Measurements from ENCODE around the gene FSD1L.

The FSD1L gene

DNA sequence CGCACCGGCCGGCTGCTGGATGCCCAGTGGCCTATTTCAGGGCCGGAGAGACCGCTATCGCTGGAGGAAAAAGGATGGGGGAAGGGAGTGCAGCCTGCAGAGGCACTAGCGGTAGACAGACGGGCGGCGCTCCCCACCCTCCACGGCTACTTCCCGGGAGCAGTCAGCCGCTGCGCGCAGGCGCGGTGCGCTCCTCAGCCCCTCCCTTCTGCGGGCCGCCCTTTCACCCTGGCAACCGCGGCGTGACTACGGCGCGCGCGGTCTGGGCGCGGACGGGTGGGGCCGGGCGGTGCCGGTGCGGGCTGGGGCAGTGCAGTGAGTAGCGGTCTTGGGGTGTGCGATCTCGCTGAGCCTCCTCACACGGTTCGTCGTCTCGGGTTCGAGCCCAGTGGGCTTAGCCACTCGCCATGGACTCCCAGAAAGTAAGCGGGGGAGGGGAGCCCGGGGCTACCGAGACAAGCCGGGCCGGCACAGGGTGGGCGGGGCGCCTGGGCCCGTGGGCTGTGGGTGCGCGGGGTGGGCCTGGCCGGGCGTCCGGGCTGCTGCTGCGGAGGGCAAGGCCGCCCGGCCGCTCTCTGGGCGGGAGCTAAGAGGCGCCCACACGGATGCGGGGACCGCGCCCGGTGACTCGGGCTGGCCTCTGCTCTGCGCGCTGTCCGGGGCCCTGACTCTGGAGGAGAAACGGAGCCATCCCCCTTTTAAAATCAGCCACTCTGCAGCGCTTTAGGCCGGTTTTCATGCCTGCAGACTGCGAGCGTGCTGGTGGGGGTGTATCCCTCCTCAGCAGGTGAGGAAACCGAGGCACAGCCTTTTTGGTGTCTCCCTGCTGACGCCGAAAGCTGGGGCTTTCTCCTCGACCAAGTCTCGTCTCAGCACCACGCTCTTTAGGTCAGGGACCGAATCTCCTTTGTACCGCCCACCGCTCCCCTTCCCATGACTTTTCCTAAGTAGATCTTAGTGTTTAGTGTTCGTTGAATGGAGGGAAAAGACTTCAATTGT lies at the start of gene FSD1L:
Gene FSD1L (plus strand): TSS at position 221 of the 999 bp plus-strand sequence. CDS start 187 bp downstream, at position 408.
- peak; percentile 48 for DNase-seq

- no peak for DNase-seq
These were observed 48.7 kb upstream of the FSD1L start for GRCh38 chr9:105399117-105399516.

GRCh38 chr9:105401651-105402050 lies 46.2 kb upstream of the FSD1L start:
- DNase-seq = no peak

DNA sequence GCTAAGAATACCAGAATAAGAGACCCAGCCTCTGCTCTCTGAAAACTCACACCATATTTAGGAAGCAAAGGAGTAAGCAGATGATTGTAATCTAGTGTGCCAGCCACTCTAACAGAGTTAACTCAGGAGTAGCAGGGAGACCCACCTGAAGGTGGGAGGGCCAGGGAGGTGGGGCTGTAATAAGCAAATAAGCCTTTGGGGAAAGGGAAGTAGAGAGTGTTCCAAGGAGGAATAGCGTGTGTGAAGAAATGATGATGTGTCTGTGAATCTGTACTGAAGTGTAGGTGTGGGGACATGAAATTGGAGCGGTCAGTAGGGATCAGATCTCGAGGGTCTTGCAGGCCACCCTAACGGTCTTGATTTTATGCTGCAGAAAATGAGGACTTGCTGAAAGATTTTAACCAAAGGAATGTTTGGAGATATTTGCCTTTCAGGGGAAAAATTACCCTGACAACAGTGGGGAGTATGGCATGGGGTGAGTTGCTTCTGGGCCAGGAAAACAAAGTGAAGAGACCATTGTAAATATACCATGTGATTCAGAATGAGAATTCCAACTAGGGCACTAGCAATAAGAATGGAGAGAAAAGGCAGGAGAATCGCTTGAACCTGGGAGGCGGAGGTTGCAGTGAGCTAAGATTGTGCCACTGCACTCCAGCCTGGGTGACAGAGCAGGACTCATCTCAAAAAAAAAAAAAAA lies 44.1 kb upstream of the FSD1L start:
- no peak for DNase-seq

DNA sequence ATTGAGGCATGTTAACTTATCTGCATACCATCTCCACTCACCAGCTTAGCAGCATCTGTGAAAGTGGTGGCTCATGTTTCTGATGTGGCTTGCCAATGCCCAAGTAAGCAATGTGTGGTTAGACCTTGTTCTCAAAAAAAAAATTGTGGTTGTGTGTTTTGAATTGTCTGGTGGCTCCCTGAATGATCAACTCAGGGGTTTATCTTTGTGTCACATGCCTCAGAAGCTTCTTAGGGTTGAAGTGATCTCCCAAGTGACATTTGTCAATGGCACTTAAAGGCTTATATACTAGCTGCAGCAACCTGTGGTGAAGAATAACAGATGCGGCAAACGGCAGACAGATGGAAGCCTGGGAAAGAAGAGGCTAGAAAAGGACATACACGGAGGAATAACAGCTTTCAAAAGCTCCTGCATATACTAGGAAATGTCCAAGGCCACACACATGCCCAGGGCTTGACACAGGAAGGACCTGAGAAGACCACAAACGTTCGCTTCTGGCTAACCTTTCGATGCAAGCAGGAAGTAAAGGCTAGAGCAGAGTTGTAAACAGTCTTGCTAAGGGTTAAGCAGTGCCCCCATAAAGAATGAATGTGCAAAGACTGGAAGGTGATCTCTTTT lies 42.2 kb upstream of the FSD1L start:
- DNase-seq = no peak

DNA sequence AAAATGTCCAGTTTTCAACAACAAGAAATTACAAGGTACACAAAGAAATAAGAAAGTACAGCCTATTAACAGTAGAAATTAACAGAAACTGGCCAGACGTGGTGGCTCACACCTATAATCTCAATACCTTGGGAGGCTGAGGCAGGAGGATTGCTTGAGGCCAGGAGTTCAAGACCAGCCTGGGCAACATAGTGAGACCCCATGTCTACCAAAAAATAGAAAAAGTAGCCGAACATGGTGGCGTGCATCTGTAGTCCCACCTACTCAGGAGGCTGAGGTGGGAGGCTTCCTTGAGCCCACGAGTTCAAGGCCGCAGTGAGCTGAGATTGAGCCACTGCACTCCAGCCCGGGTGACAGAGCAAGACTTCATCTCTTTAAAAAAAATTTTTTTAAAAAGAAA lies 41.5 kb upstream of the FSD1L start:
- no peak for DNase-seq

- DNase-seq = no peak
These were observed 34.3 kb upstream of the FSD1L start for GRCh38 chr9:105413525-105413924.

- no peak for DNase-seq
These were observed 32.7 kb upstream of the FSD1L start for GRCh38 chr9:105414947-105415661.

GRCh38 chr9:105415662-105415980 lies 32.2 kb upstream of the FSD1L start:
- no peak for DNase-seq

GRCh38 chr9:105416840-105417239 lies 31.0 kb upstream of the FSD1L start:
- DNase-seq = no peak

GRCh38 chr9:105418588-105419500 lies 29.0 kb upstream of the FSD1L start:
- DNase-seq = no peak

DNA sequence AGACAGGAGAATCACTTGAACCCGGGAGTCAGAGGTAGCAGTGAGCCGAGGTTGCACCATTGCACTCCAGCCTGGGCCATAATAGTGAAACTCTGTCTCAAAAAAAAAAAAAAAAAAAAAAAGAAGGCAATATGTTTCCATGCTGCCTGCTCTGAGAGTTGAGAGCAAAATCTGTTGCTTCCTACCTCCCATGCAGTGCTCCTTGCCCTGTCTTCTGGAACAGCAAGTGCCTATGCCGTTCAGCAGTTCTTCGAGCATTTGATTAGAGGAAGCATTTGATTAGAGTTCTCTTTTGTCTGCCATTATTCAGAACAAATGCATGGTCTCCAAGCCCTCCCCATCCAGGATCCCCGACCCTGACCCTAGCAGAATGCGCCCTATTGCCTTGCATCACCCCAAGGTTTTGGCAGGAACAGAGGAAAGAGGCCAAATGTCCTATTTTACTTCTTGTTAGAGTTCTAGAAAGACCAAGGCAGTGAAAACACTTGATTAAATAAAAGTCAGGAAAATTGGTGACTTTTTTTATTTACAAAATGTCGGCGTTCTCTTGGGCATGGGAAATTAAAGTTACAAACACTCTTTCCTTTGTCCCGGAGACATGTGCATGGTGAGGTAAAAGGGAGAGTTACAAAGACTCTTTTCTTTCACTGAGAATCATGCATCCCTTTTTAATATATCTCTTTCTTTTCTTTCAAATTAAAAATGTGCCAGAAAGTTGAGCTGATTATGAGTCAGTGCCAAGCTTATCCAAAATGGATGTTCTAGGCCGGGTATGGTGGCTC lies 27.8 kb upstream of the FSD1L start:
- no peak for DNase-seq

- no peak for DNase-seq
These were observed 26.7 kb upstream of the FSD1L start for GRCh38 chr9:105421154-105421553.

DNA sequence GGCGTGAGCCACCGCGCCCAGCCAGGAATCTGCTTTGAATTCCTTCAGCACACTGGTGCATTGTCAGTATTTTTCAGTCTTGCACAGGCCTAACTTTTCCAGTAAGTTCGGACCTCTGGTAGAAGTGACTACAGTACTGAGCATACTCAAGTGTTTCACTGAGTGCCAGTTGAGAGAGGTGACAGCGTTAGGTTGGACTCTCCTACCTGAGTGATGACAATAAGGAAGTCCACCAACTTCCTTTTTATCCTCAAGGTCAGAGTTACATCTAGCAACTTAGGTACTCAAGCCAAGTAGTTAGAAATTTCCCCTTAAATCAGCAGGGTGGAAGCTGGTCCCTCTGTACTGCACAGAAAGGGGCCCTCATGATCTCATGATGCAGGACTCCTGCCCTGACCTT lies 26.0 kb upstream of the FSD1L start:
- no peak for DNase-seq

DNA sequence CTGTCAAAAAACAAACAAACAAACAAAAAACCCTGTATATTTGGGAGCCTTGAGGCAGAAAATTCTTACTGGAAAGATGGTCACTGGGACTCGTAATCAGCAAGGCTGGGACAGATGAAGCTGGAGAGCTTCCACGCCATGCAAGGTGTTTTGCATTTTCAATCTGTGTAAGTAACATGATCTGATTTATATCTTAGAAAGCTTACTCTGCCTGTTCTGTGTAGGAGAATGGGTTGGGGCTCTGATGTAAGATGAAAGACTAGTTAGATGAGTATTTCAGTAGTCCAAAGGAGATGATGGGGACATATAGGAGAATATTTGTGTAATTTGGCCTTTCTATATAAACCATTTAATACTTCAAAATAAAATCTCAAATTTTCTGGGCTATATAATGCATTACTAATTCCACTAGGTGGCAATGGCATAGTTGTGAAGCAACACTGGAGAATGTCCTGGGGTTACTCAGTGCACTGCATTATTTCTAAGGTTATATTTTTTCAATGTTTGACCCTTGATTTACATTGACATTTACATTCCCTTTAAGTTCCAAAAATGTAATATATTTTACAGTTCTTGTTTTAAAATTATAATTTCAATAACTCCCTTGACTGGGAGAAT lies 21.9 kb upstream of the FSD1L start:
- no peak for DNase-seq

DNA sequence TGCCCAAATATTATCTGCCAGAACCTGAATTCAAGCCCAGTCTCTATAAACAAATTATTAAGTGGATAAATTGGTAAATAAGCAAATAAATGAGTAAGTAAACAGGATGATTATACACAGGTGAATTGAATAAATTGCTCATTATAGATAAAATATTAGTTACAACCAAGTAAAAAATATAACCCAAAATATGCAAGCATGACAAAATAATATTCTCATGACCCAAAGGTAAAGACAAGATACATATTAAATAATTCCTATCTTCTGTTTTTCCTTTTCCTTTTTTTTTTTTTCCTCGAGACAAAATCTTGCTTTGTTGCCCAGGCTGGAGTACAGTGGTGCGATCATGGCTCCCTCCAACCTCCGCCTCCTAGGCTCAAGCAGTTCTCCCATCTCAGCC lies 21.2 kb upstream of the FSD1L start:
- no peak for DNase-seq

DNA sequence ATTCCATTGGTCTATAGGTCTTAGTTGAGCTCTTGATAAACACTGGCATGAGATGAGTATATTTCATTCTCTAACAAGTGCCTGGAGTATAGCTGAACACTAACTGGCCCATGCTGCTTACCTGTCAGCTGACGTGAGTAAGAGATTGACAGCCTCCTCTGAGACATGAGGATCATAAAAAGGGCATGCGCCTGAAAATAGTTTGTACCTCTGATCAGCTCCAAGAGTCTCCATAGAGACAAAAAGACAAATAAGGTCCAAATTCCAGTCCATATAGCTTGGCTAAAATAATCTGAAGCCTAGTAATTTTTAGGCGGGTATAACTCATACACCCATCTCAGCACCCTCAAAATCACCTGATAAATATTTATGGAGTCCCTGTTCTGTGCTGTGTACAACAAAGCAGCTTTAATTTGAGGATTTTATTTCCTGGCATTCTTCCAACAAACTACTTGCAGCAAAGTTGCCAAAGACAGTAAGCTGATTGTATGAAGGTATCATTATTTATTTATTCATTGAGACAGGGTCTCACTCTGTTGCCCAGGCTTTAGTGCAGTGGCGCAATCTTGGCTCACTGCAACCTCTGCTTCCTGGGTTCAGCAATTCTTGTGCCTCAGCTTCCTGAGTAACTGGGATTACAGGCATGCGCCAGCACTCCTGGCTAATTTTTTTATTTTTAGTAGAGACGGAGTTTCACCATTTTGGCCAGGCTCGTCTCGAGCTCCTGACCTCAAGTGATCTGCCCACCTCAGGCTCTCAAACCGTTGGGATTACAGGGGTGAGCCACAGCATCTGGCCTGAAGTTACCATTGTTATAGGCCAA lies 16.2 kb upstream of the FSD1L start:
- DNase-seq = no peak

DNA sequence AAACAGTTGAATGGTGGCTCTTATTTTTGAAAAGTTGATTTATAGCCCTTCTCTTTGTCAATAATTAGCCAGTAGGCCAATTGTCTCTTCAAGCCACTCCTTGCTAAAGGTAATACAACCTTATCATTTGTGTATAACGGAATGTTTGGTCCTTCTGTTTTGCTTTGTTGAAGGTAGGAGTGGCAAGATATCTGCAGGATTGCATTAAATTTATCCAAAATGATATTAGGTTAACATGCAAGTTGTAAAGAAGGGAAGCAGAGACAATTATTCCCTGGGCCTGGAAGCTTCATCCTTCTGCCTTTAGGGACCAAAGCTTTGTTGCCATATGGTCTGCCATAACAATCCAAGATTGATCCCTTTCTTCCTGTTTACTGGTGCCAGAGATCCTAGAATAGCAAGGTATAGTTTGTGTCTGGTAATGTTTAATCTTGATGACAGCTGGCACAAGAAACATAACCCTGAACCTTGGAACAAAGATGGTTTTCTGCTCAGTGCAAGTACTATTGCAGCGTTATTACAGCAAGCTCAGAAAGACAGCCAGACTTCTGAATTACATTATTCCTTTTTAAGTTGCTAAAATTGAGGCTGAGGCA lies 15.5 kb upstream of the FSD1L start:
- DNase-seq = no peak

- no peak for DNase-seq
These were observed 12.4 kb upstream of the FSD1L start for GRCh38 chr9:105435453-105435852.
